ENCODE results near the gene TTF2. TPM values are rescaled to one million over a fixed set of nuclear protein-coding genes. Genes with fewer than 3 reads are reported as not detected.

TTF2 gene
- total and polyA plus RNA-seq, 2 donors from 2014 or later = 4.1 to 19.0 TPM

- Histone ChIP-seq H3K4me1 (ENCODE audit: control insufficient read depth in 2 of 3, insufficient read depth in 2 of 3, low read depth in 1 of 3, low read length in 3 of 3) (no peaks in the 10 kb centered on the region), H3K27ac (ENCODE audit: low read depth in 2 of 2, low read length in 2 of 2) (no peak overlapping the region), H3K9me3 (ENCODE audit: control insufficient read depth in 2 of 3, insufficient read depth in 1 of 3, low read length in 3 of 3) (no peaks in the 10 kb centered on the region), H3K4me3 (ENCODE audit: low read length in 3 of 3) (no peak overlapping the region), H3K27me3 (ENCODE audit: control insufficient read depth, insufficient read depth, low read length) (no peaks in the 10 kb centered on the region), H3K9ac (ENCODE audit: low read length in 3 of 3) (no peak overlapping the region), H3K36me3 (ENCODE audit: control insufficient read depth in 2 of 3, insufficient read depth in 3 of 3, low read length in 3 of 3) (no peaks in the 10 kb centered on the region)
- TF ChIP-seq CTCF (IDR thresholded peaks at IDR 0.05; ENCODE audit: borderline replicate concordance, extremely low read depth, insufficient read depth) = no peak
- FAIRE-seq (no peak), DNase-seq (no peak)
- intact Hi-C loops (cut with DNase I) = loop anchor here (10.0 kb wide), 1 partner anchor 215 kb away; no protein-coding TSS in a partner anchor
Measured at GRCh38 chr1:117069220-117069844, 9.2 kb downstream of the TTF2 start.

- Histone ChIP-seq H3K27me3 (ENCODE audit: control insufficient read depth, insufficient read depth, low read length) (no peaks in the 10 kb centered on the region), H3K9me3 (ENCODE audit: control insufficient read depth in 2 of 3, insufficient read depth in 1 of 3, low read length in 3 of 3) (no peaks in the 10 kb centered on the region), H3K4me1 (ENCODE audit: control insufficient read depth in 2 of 3, insufficient read depth in 2 of 3, low read depth in 1 of 3, low read length in 3 of 3) (no peaks in the 10 kb centered on the region), H3K36me3 (ENCODE audit: control insufficient read depth in 2 of 3, insufficient read depth in 3 of 3, low read length in 3 of 3) (peaks cover 0 to 1% (median 0%) of the 10 kb centered on the region in 3 donors), H3K4me3 (ENCODE audit: low read length in 3 of 3) (no peak overlapping the region), H3K27ac (ENCODE audit: low read depth in 2 of 2, low read length in 2 of 2) (no peak overlapping the region), H3K9ac (ENCODE audit: low read length in 3 of 3) (no peak overlapping the region)
- DNase-seq = no peak
- no peak for TF ChIP-seq CTCF (IDR thresholded peaks at IDR 0.05; ENCODE audit: borderline replicate concordance, extremely low read depth, insufficient read depth)
- FAIRE-seq = no peak
- intact Hi-C loops (cut with DNase I) = no loop called here
Measured at GRCh38 chr1:117070124-117070523, 10.0 kb downstream of the TTF2 start.

- Histone ChIP-seq H3K4me1 (ENCODE audit: control insufficient read depth in 2 of 3, insufficient read depth in 2 of 3, low read depth in 1 of 3, low read length in 3 of 3) (no peaks in the 10 kb centered on the region), H3K4me3 (ENCODE audit: low read length in 3 of 3) (no peak overlapping the region), H3K9me3 (ENCODE audit: control insufficient read depth in 2 of 3, insufficient read depth in 1 of 3, low read length in 3 of 3) (no peaks in the 10 kb centered on the region), H3K9ac (ENCODE audit: low read length in 3 of 3) (no peak overlapping the region), H3K36me3 (ENCODE audit: control insufficient read depth in 2 of 3, insufficient read depth in 3 of 3, low read length in 3 of 3) (peaks cover 4 to 21% (median 16%) of the 10 kb centered on the region in 3 donors), H3K27me3 (ENCODE audit: control insufficient read depth, insufficient read depth, low read length) (no peaks in the 10 kb centered on the region), H3K27ac (ENCODE audit: low read depth in 2 of 2, low read length in 2 of 2) (no peak overlapping the region)
- intact Hi-C loops (cut with DNase I) = no loop called here
- TF ChIP-seq CTCF (IDR thresholded peaks at IDR 0.05; ENCODE audit: borderline replicate concordance, extremely low read depth, insufficient read depth) = no peak
- no peak for DNase-seq
- no peak for FAIRE-seq
Measured at GRCh38 chr1:117076648-117077047, 16.5 kb downstream of the TTF2 start.

GRCh38 chr1:117077267-117077666, 17.1 kb downstream of the TTF2 start:
- Histone ChIP-seq H3K9ac (ENCODE audit: low read length in 3 of 3) (no peak overlapping the region), H3K36me3 (ENCODE audit: control insufficient read depth in 2 of 3, insufficient read depth in 3 of 3, low read length in 3 of 3) (peaks cover 4 to 23% (median 16%) of the 10 kb centered on the region in 3 donors), H3K27ac (ENCODE audit: low read depth in 2 of 2, low read length in 2 of 2) (no peak overlapping the region), H3K4me1 (ENCODE audit: control insufficient read depth in 2 of 3, insufficient read depth in 2 of 3, low read depth in 1 of 3, low read length in 3 of 3) (no peaks in the 10 kb centered on the region), H3K9me3 (ENCODE audit: control insufficient read depth in 2 of 3, insufficient read depth in 1 of 3, low read length in 3 of 3) (no peaks in the 10 kb centered on the region), H3K4me3 (ENCODE audit: low read length in 3 of 3) (no peak overlapping the region), H3K27me3 (ENCODE audit: control insufficient read depth, insufficient read depth, low read length) (no peaks in the 10 kb centered on the region)
- FAIRE-seq (no peak), DNase-seq (no peak)
- intact Hi-C loops (cut with DNase I) = no loop called here
- no peak for TF ChIP-seq CTCF (IDR thresholded peaks at IDR 0.05; ENCODE audit: borderline replicate concordance, extremely low read depth, insufficient read depth)
